ENCODE measurements around the gene FMO4.

The FMO4 gene

DNA sequence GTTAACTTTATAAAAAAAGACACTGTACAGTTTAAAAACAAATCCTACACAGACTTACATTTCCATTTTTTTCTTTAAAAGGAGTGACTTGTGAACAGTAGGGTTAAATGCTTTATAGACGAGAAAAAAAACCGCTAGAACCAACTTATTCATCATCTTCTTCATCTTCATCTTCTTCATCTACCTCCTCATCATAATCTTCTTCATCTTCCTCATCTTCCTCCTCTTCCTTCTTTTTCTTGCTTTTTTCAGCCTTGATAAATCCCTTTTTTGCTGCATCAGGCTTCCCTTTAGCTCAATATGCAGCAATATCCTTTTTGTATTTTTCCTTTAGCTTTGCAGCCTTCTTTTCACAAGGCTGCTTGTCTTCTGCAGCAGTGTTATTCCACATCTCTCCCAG lies 43.2 kb upstream of the FMO4 start:
- no peaks in the 10 kb centered on the region for H3K4me1 ChIP-seq (ENCODE audit: control insufficient read depth, insufficient read depth, low read length)
- CTCF ChIA-PET, result no interaction called here
- POLR2A ChIA-PET, result no interaction called here
- H3K4me3 ChIP-seq (ENCODE audit: low read depth, low read length), result no peak overlapping the region
- no peaks in the 10 kb centered on the region for H3K9me3 ChIP-seq (ENCODE audit: control insufficient read depth, insufficient read depth, low read depth, low read length)
- TF ChIP-seq, protein P1, sequence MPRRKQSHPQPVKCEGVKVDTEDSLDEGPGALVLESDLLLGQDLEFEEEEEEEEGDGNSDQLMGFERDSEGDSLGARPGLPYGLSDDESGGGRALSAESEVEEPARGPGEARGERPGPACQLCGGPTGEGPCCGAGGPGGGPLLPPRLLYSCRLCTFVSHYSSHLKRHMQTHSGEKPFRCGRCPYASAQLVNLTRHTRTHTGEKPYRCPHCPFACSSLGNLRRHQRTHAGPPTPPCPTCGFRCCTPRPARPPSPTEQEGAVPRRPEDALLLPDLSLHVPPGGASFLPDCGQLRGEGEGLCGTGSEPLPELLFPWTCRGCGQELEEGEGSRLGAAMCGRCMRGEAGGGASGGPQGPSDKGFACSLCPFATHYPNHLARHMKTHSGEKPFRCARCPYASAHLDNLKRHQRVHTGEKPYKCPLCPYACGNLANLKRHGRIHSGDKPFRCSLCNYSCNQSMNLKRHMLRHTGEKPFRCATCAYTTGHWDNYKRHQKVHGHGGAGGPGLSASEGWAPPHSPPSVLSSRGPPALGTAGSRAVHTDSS (tag by site-specific recombination; IDR thresholded peaks at IDR 0.05), result peak; percentile 92
- TF ChIP-seq ZBTB20 (tag by site-specific recombination; IDR thresholded peaks at IDR 0.05) (no peak), ZNF501 (tag by site-specific recombination; IDR thresholded peaks at IDR 0.05) (no peak), ZNF37A (tag by site-specific recombination; IDR thresholded peaks at IDR 0.05) (no peak), ZNF214 (tag by site-specific recombination; IDR thresholded peaks at IDR 0.05; ENCODE audit: borderline replicate concordance) (no peak), SCRT2 (tag by site-specific recombination; IDR thresholded peaks at IDR 0.05) (no peak)
- no peak overlapping the region for H3K27ac ChIP-seq (ENCODE audit: extremely low read depth, low read depth, low read length)
- no peaks in the 10 kb centered on the region for H3K36me3 ChIP-seq (ENCODE audit: control insufficient read depth in 2 of 2, insufficient read depth in 1 of 2, low read length in 2 of 2)

DNA sequence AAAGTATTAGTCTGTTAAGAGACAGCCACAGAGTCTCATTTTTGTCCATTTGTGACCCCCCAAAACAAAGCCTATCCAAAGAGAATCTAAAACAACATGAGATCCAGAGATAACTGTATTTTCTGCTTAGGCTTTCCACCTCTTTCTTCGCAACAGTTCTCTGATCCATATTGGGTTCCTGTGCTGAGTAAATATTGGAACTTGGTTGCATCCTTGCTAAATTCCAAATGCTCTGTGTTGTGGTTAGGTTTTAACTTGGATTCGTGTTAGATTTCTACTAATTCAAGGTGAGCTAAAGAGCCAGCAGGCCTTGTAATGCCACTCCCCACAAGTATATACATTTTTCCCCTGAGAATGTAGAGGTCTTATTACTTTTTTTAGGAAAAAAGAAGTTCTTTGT lies 36.4 kb upstream of the FMO4 start:
- ChIA-PET CTCF (interaction anchor here (1.9 kb wide), 1 partner anchor 32 kb away, joined by 7 read pairs; no protein-coding TSS in a partner anchor), POLR2A (no interaction called here)
- Histone ChIP-seq H3K27ac (ENCODE audit: extremely low read depth, low read depth, low read length) (no peak overlapping the region), H3K4me1 (ENCODE audit: control insufficient read depth, insufficient read depth, low read length) (no peaks in the 10 kb centered on the region), H3K9me3 (ENCODE audit: control insufficient read depth, insufficient read depth, low read depth, low read length) (no peaks in the 10 kb centered on the region), H3K36me3 (ENCODE audit: control insufficient read depth in 2 of 2, insufficient read depth in 1 of 2, low read length in 2 of 2) (no peaks in the 10 kb centered on the region), H3K4me3 (ENCODE audit: low read depth, low read length) (no peak overlapping the region)
- TF ChIP-seq, protein P2, sequence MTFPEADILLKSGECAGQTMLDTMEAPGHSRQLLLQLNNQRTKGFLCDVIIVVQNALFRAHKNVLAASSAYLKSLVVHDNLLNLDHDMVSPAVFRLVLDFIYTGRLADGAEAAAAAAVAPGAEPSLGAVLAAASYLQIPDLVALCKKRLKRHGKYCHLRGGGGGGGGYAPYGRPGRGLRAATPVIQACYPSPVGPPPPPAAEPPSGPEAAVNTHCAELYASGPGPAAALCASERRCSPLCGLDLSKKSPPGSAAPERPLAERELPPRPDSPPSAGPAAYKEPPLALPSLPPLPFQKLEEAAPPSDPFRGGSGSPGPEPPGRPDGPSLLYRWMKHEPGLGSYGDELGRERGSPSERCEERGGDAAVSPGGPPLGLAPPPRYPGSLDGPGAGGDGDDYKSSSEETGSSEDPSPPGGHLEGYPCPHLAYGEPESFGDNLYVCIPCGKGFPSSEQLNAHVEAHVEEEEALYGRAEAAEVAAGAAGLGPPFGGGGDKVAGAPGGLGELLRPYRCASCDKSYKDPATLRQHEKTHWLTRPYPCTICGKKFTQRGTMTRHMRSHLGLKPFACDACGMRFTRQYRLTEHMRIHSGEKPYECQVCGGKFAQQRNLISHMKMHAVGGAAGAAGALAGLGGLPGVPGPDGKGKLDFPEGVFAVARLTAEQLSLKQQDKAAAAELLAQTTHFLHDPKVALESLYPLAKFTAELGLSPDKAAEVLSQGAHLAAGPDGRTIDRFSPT (tag by site-specific recombination; IDR thresholded peaks at IDR 0.05), result no peak
- no peak for TF ChIP-seq KLF9 (tag by site-specific recombination; IDR thresholded peaks at IDR 0.05; ENCODE audit: low read depth)
- TF ChIP-seq ZNF24 (tag by site-specific recombination; IDR thresholded peaks at IDR 0.05), result no peak

DNA sequence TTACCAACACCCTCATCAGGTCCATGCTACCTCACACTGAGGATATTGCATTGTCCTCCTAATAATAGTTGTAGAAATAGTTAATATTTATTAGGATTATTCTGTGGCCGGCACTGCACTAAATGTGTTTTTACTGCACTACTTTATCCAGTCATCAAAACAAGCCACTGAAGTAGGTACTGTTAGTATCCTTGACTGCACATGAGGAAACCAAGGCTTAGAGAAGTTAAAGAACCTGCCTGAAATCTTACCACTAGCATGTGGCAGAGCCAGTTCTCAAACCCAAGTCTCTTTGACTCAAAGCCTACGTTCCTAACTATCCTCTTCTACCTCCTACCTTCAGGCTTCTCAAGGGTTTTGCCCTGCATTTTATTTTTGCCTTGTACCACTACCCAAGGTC lies 34.7 kb upstream of the FMO4 start:
- H3K9me3 ChIP-seq (ENCODE audit: control insufficient read depth, insufficient read depth, low read depth, low read length), result no peaks in the 10 kb centered on the region
- no peaks in the 10 kb centered on the region for H3K36me3 ChIP-seq (ENCODE audit: control insufficient read depth in 2 of 2, insufficient read depth in 1 of 2, low read length in 2 of 2)
- ChIA-PET CTCF (interaction anchor here (2.2 kb wide), 1 partner anchor 34 kb away, joined by 7 read pairs; the partner anchor contains the start of gene FMO4), POLR2A (no interaction called here)
- H3K4me1 ChIP-seq (ENCODE audit: control insufficient read depth, insufficient read depth, low read length), result no peaks in the 10 kb centered on the region
- no peak for TF ChIP-seq ZBTB8A (tag by site-specific recombination; IDR thresholded peaks at IDR 0.05)
- no peak for TF ChIP-seq HOXC10 (CRISPR knock-in tag; IDR thresholded peaks at IDR 0.05)
- TF ChIP-seq ZEB2 (tag by site-specific recombination; IDR thresholded peaks at IDR 0.05), result no peak
- TF ChIP-seq, protein P3, sequence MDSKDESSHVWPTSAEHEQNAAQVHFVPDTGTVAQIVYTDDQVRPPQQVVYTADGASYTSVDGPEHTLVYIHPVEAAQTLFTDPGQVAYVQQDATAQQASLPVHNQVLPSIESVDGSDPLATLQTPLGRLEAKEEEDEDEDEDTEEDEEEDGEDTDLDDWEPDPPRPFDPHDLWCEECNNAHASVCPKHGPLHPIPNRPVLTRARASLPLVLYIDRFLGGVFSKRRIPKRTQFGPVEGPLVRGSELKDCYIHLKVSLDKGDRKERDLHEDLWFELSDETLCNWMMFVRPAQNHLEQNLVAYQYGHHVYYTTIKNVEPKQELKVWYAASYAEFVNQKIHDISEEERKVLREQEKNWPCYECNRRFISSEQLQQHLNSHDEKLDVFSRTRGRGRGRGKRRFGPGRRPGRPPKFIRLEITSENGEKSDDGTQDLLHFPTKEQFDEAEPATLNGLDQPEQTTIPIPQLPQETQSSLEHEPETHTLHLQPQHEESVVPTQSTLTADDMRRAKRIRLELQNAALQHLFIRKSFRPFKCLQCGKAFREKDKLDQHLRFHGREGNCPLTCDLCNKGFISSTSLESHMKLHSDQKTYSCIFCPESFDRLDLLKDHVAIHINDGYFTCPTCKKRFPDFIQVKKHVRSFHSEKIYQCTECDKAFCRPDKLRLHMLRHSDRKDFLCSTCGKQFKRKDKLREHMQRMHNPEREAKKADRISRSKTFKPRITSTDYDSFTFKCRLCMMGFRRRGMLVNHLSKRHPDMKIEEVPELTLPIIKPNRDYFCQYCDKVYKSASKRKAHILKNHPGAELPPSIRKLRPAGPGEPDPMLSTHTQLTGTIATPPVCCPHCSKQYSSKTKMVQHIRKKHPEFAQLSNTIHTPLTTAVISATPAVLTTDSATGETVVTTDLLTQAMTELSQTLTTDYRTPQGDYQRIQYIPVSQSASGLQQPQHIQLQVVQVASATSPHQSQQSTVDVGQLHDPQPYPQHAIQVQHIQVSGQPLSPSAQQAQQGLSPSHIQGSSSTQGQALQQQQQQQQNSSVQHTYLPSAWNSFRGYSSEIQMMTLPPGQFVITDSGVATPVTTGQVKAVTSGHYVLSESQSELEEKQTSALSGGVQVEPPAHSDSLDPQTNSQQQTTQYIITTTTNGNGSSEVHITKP (tag by site-specific recombination; IDR thresholded peaks at IDR 0.05), result no peak
- no peak for TF ChIP-seq SP3 (tag by site-specific recombination; IDR thresholded peaks at IDR 0.05)
- TF ChIP-seq ZNF350 (tag by site-specific recombination; IDR thresholded peaks at IDR 0.05), result no peak
- TF ChIP-seq ZNF701 (tag by site-specific recombination; IDR thresholded peaks at IDR 0.05), result no peak
- TF ChIP-seq OSR2 (tag by site-specific recombination; IDR thresholded peaks at IDR 0.05), result no peak
- TF ChIP-seq ZNF211 (tag by site-specific recombination; IDR thresholded peaks at IDR 0.05; ENCODE audit: low read depth), result no peak
- no peak for TF ChIP-seq ZNF768 (tag by site-specific recombination; IDR thresholded peaks at IDR 0.05)
- TF ChIP-seq ZNF596 (tag by site-specific recombination; IDR thresholded peaks at IDR 0.05), result no peak
- TF ChIP-seq, protein P4, sequence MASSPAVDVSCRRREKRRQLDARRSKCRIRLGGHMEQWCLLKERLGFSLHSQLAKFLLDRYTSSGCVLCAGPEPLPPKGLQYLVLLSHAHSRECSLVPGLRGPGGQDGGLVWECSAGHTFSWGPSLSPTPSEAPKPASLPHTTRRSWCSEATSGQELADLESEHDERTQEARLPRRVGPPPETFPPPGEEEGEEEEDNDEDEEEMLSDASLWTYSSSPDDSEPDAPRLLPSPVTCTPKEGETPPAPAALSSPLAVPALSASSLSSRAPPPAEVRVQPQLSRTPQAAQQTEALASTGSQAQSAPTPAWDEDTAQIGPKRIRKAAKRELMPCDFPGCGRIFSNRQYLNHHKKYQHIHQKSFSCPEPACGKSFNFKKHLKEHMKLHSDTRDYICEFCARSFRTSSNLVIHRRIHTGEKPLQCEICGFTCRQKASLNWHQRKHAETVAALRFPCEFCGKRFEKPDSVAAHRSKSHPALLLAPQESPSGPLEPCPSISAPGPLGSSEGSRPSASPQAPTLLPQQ (tag by site-specific recombination; IDR thresholded peaks at IDR 0.05), result no peak
- TF ChIP-seq YY1 (tag by site-specific recombination; IDR thresholded peaks at IDR 0.05), result no peak
- no peak for TF ChIP-seq MZF1 (tag by site-specific recombination; IDR thresholded peaks at IDR 0.05; ENCODE audit: borderline replicate concordance)
- no peak for TF ChIP-seq ZNF324 (tag by site-specific recombination; IDR thresholded peaks at IDR 0.05)
- TF ChIP-seq ZNF514 (tag by site-specific recombination; IDR thresholded peaks at IDR 0.05), result no peak
- TF ChIP-seq ZNF548 (tag by site-specific recombination; IDR thresholded peaks at IDR 0.05), result no peak
- H3K4me3 ChIP-seq (ENCODE audit: low read depth, low read length), result no peak overlapping the region
- no peak overlapping the region for H3K27ac ChIP-seq (ENCODE audit: extremely low read depth, low read depth, low read length)

Data from HEK293 (cell line).